ENCODE measurements around the gene S100A11.

GRCh38 chr1:151985768-151986167 is 51.0 kb downstream of the S100A11 start:
- TF ChIP-seq KAT7 (CRISPR knock-in tag; IDR thresholded peaks at IDR 0.05; ENCODE audit: borderline replicate concordance) (no peak), JUN (CRISPR knock-in tag; IDR thresholded peaks at IDR 0.05) (no peak)
- TF ChIP-seq, protein P1, sequence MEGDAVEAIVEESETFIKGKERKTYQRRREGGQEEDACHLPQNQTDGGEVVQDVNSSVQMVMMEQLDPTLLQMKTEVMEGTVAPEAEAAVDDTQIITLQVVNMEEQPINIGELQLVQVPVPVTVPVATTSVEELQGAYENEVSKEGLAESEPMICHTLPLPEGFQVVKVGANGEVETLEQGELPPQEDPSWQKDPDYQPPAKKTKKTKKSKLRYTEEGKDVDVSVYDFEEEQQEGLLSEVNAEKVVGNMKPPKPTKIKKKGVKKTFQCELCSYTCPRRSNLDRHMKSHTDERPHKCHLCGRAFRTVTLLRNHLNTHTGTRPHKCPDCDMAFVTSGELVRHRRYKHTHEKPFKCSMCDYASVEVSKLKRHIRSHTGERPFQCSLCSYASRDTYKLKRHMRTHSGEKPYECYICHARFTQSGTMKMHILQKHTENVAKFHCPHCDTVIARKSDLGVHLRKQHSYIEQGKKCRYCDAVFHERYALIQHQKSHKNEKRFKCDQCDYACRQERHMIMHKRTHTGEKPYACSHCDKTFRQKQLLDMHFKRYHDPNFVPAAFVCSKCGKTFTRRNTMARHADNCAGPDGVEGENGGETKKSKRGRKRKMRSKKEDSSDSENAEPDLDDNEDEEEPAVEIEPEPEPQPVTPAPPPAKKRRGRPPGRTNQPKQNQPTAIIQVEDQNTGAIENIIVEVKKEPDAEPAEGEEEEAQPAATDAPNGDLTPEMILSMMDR (IDR thresholded peaks at IDR 0.05) = no peak
